CD8-positive, alpha-beta memory T cell (primary cell): ENCODE results near the gene ACOX1. TPM values are rescaled to one million over a fixed set of nuclear protein-coding genes. Genes with fewer than 3 reads are reported as not detected.

Experiments
- CTCF ChIA-PET: fragments of 350-600 bp; sonication (Branson Sonifier 250); formaldehyde crosslinking; loops from one replicate; lab custom pipeline; 2021; ENCODE audit warnings: antibody characterized with exemption; lab: Charles Lee
- POLR2A ChIA-PET: fragments of 350-600 bp; sonication (Branson Sonifier 250); formaldehyde crosslinking; loops from one replicate; lab custom pipeline; 2021; ENCODE audit warnings: antibody characterized with exemption; lab: Charles Lee
- DNase-seq, 5 donors: peaks; one replicate each; pipeline versions ENCODE4 v3.0.0 to v3.0.0-alpha.2; 2020 to 2022; ENCODE audit warnings: mixed read lengths in 1 of 5
- H3K27ac ChIP-seq: one replicate; pipeline ENCODE4 v1.7.0; 2013; ENCODE audit warnings: low read depth, mild to moderate bottlenecking, low read length, moderate library complexity
- H3K27me3 ChIP-seq: 2 replicates; pipeline ENCODE4 v1.7.0; 2013; ENCODE audit warnings: low read length, mild to moderate bottlenecking; ENCODE audit not compliant: insufficient read depth, poor library complexity, severe bottlenecking
- H3K36me3 ChIP-seq: 2 replicates; pipeline ENCODE4 v1.7.0; 2013; ENCODE audit warnings: mild to moderate bottlenecking, low read length, moderate library complexity; ENCODE audit not compliant: insufficient read depth
- H3K4me1 ChIP-seq: 2 replicates; pipeline ENCODE4 v1.7.0; 2013; ENCODE audit warnings: mild to moderate bottlenecking, low read length, moderate library complexity; ENCODE audit not compliant: insufficient read depth
- H3K4me3 ChIP-seq: 2 replicates; pipeline ENCODE4 v1.7.0; 2013; ENCODE audit warnings: mild to moderate bottlenecking, low read length
- H3K9me3 ChIP-seq: 2 replicates; pipeline ENCODE4 v1.7.0; 2013; ENCODE audit warnings: mild to moderate bottlenecking, low read length
- H3K27ac Mint-ChIP-seq, 8 donors: one replicate each; pipeline ENCODE4 v1.8.0; 2020 to 2021; ENCODE audit warnings: mixed read lengths in 8 of 8, mild to moderate bottlenecking in 6 of 8, inconsistent platforms in 3 of 8, moderate library complexity in 3 of 8
- H3K27me3 Mint-ChIP-seq, 2 donors: one replicate each; pipeline ENCODE4 v1.8.0; 2020 to 2021; ENCODE audit warnings: mixed read lengths in 2 of 2, mild to moderate bottlenecking in 1 of 2, moderate library complexity in 1 of 2
- H3K36me3 Mint-ChIP-seq, 3 donors: one replicate each; pipeline ENCODE4 v1.8.0; 2020 to 2021; ENCODE audit warnings: mixed read lengths in 3 of 3, inconsistent platforms in 1 of 3, mild to moderate bottlenecking in 1 of 3
- H3K4me1 Mint-ChIP-seq, 3 donors: one replicate each; pipeline ENCODE4 v1.8.0; 2020 to 2021; ENCODE audit warnings: mixed read lengths in 3 of 3, inconsistent platforms in 1 of 3, mild to moderate bottlenecking in 1 of 3
- H3K4me3 Mint-ChIP-seq, 7 donors: one replicate each; pipeline ENCODE4 v1.8.0; 2020 to 2021; ENCODE audit warnings: mixed read lengths in 7 of 7, mild to moderate bottlenecking in 6 of 7, moderate library complexity in 4 of 7, inconsistent platforms in 2 of 7
- H3K9me3 Mint-ChIP-seq, 5 donors: one replicate each; pipeline ENCODE4 v1.8.0; 2020 to 2022; ENCODE audit warnings: mixed read lengths in 5 of 5, mild to moderate bottlenecking in 3 of 5, moderate library complexity in 2 of 5, inconsistent platforms in 1 of 5
- polyA plus RNA-seq: library from polyadenylated mRNA; unstranded; fragments of 300-500 nt; fragmentation: Illumina TruSeq; gene quantifications from one replicate; pipeline ENCODE4 v1.2.3, GENCODE V29; 2021
- total RNA-seq, 2 experiments: library from RNA; stranded (reverse); gene quantifications; one replicate each; pipeline ENCODE4 v1.2.3, GENCODE V29; 2021

The ACOX1 gene
- total and polyA plus RNA-seq, 3 experiments from 2014 or later = 15.8 to 36.1 (median 35.1) TPM

DNA sequence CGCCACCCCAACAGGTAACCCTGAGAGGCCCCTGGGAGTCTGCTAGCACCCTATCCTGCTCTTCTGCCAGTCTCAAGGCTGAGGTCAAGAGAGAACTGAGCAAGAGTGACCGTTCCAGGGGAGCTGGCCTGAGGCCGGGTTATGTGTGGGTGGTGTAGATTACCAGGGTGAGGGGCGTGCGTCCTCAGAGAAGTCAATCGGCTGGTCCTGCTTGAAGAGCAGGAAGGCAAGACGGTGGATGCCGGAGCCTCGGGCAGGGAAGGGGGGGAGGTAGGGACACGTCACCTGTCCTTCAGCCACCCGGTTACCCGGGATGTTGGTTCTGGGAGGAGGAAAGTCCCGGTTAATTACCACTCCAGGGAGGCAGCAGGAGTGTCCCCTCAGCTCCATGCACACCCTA is 79.6 kb downstream of the ACOX1 start:
- DNase-seq = no peak
- H3K27ac Mint-ChIP-seq = peak overlapping the region in 1 of 8 donors; percentile 27
- peak overlapping the region in 2 of 7 donors; percentile 51 to 67 for H3K4me3 Mint-ChIP-seq
- H3K9me3 ChIP-seq = no peaks in the 10 kb centered on the region
- peaks cover 0 to 54% (median 2%) of the 10 kb centered on the region in 3 donors for H3K36me3 Mint-ChIP-seq
- no peaks in the 10 kb centered on the region for H3K9me3 Mint-ChIP-seq
- H3K27me3 Mint-ChIP-seq = no peaks in the 10 kb centered on the region
- H3K4me3 ChIP-seq = no peak overlapping the region
- H3K4me1 ChIP-seq = peaks cover 23% of the 10 kb centered on the region
- ChIA-PET CTCF (interaction anchor here (6.2 kb wide), 1 partner anchor 26 kb away, joined by 51 read pairs; no protein-coding TSS in a partner anchor), POLR2A (interaction anchor here (0.6 kb wide), 1 partner anchor 89 kb away, joined by 3 read pairs; no protein-coding TSS in a partner anchor)
- H3K27me3 ChIP-seq = no peaks in the 10 kb centered on the region
- H3K36me3 ChIP-seq = peaks cover 12% of the 10 kb centered on the region
- no peak overlapping the region for H3K27ac ChIP-seq
- peaks cover 21 to 27% (median 23%) of the 10 kb centered on the region in 3 donors for H3K4me1 Mint-ChIP-seq

GRCh38 chr17:75898791-75899190 is 80.2 kb downstream of the ACOX1 start:
- H3K9me3 ChIP-seq = no peaks in the 10 kb centered on the region
- Mint-ChIP-seq H3K36me3 (peaks cover 0 to 53% (median 2%) of the 10 kb centered on the region in 3 donors), H3K9me3 (no peaks in the 10 kb centered on the region), H3K4me1 (peaks cover 24 to 28% (median 24%) of the 10 kb centered on the region in 3 donors), H3K4me3 (peak overlapping the region in 1 of 7 donors; percentile 67), H3K27ac (peak overlapping the region in 2 of 8 donors; percentile 27 to 91), H3K27me3 (no peaks in the 10 kb centered on the region)
- no peak for DNase-seq
- H3K4me3 ChIP-seq = no peak overlapping the region
- CTCF ChIA-PET = interaction anchor here (3.7 to 6.2 kb wide), 3 partner anchors 26 to 44 kb away, joined by 30 to 51 read pairs (median 42); partner anchors contain the start of gene WBP2
- H3K4me1 ChIP-seq = peaks cover 20% of the 10 kb centered on the region
- no peak overlapping the region for H3K27ac ChIP-seq
- no peaks in the 10 kb centered on the region for H3K27me3 ChIP-seq
- peaks cover 12% of the 10 kb centered on the region for H3K36me3 ChIP-seq
- POLR2A ChIA-PET = no interaction called here

GRCh38 chr17:75898065-75898464 is 80.9 kb downstream of the ACOX1 start:
- no peak for DNase-seq
- Histone ChIP-seq H3K27me3 (no peaks in the 10 kb centered on the region), H3K4me3 (no peak overlapping the region), H3K36me3 (peaks cover 12% of the 10 kb centered on the region), H3K9me3 (no peaks in the 10 kb centered on the region), H3K27ac (no peak overlapping the region), H3K4me1 (peaks cover 18% of the 10 kb centered on the region)
- H3K4me3 Mint-ChIP-seq = peak overlapping the region; percentile 69 to 90 (median 77)
- peak overlapping the region in 6 of 8 donors; percentile 63 to 83 (median 74) for H3K27ac Mint-ChIP-seq
- H3K36me3 Mint-ChIP-seq = peaks cover 0 to 50% (median 2%) of the 10 kb centered on the region in 3 donors
- peaks cover 25 to 31% (median 26%) of the 10 kb centered on the region in 3 donors for H3K4me1 Mint-ChIP-seq
- H3K9me3 Mint-ChIP-seq = no peaks in the 10 kb centered on the region
- ChIA-PET CTCF (interaction anchor here (1.0 to 6.2 kb wide), 5 partner anchors 25 to 107 kb away, joined by 3 to 51 read pairs (median 30); partner anchors contain the start of gene WBP2), POLR2A (interaction anchor here (0.5 to 4.0 kb wide), 3 partner anchors 12 to 42 kb away, joined by 3 to 42 read pairs (median 3); partner anchors contain the start of gene WBP2)
- no peaks in the 10 kb centered on the region for H3K27me3 Mint-ChIP-seq

DNA sequence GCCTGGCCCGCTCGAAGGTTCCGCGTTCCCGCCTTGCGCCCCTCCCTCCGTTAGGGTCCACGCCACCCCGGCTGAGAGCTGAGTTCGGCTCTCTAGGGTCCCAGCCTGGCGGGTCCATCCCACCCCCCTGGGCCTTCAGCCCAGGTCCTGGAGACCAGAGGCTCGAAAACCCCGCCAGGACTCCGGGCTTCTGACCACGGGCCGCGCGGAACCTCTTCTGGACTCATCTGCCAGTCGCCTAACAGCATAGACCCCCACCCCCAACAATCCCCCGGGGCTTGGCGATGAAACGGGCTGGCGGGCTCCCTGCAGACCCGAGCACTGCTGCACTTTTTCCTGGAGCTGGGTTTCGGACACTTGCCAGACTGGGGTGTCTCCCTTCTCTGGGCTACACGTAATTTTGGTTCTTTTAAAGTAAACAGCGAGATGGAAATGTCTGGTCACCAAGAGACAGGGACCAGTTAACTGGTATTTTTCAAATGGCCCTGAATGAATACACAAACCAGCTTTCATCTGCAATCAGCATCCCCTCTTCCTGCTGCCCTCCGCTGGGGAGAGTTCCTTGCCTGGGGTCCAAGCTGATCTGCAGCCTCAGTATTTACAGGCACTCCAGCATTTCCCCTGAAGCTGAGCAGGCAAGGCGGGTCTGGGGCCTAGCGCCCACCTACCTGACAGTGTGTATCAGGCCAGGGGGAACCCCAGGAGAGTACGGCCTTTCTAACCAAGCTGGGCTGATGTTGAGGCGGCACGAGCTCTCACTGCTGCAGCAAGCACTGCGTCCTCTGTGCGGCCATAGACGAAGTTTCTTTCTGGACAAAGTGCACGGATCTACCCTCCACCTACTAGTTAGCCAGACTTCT is 81.6 kb downstream of the ACOX1 start:
- peaks cover 0 to 53% (median 2%) of the 10 kb centered on the region in 3 donors for H3K36me3 Mint-ChIP-seq
- peak overlapping the region; percentile 63 to 95 (median 78) for H3K27ac Mint-ChIP-seq
- no peaks in the 10 kb centered on the region for H3K27me3 ChIP-seq
- peak overlapping the region; percentile 61 for H3K27ac ChIP-seq
- peaks cover 18% of the 10 kb centered on the region for H3K4me1 ChIP-seq
- H3K36me3 ChIP-seq = peaks cover 12% of the 10 kb centered on the region
- H3K4me1 Mint-ChIP-seq = peaks cover 25 to 31% (median 26%) of the 10 kb centered on the region in 3 donors
- CTCF ChIA-PET = interaction anchor here (0.9 to 6.2 kb wide), 15 partner anchors 8 to 278 kb away, joined by 3 to 51 read pairs (median 8); partner anchors contain the start of genes MRPL38, TRIM47 and WBP2
- no peak for DNase-seq
- POLR2A ChIA-PET = interaction anchor here (0.5 to 4.0 kb wide), 13 partner anchors 11 to 133 kb away, joined by 3 to 42 read pairs (median 5); partner anchors contain the start of genes ACOX1, GALK1, TRIM47 and UNC13D
- no peaks in the 10 kb centered on the region for H3K27me3 Mint-ChIP-seq
- H3K4me3 ChIP-seq = no peak overlapping the region
- H3K9me3 Mint-ChIP-seq = no peaks in the 10 kb centered on the region
- H3K4me3 Mint-ChIP-seq = peak overlapping the region; percentile 69 to 90 (median 77)
- H3K9me3 ChIP-seq = no peaks in the 10 kb centered on the region

DNA sequence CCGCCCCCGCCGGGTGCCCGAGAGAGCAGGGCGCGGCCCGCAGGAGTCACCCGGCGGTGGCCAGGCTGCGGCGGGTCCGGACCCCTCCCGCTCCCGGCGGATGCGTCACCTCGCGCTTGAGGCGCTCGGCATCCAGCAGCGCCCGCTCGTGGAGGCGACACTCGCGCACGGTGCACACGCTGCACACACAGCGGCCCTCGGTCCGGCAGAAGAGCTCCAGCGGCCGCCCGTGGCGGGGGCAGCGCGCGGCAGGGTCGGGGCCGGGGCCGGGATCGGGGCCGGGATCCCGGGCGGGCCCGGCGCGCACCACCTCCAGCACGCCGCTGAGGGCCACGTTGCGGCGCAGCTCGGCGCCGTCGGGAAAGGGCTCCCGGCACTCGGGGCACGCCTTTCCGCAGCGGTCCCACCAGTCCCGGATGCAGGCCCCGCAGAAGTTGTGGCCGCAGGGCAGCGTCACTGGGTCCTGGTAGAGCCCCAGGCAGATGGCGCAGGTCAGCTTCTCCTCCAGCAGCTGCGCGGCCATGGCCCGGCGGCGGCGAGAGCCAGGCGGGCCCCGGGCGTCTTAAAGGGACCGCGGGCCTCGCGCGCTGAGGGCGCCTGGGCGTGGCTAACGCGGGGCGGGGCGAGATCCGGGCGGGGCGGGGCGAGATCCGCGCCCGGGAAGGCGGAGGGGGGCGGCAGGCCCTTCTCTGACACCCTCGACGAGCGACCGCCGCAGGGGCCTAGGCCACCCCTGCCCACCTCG is 82.4 kb downstream of the ACOX1 start, which contains the start of gene TRIM65:
TSS of gene TRIM65 (minus strand) at position 537 of the 745 bp plus-strand sequence. CDS start at position 523, 14 bp downstream.
- ChIA-PET CTCF (interaction anchor here (0.6 to 6.2 kb wide), 27 partner anchors 8 to 279 kb away, joined by 3 to 51 read pairs (median 4); partner anchors contain the start of genes GALK1, MRPL38, TRIM47 and WBP2), POLR2A (interaction anchor here (0.5 to 4.0 kb wide), 24 partner anchors 8 to 527 kb away, joined by 3 to 42 read pairs (median 4); partner anchors contain the start of genes ACOX1, GALK1, MRPL38 and TRIM47)
- no peaks in the 10 kb centered on the region for H3K9me3 Mint-ChIP-seq
- Histone ChIP-seq H3K27ac (peak within 1 kb of the TSS; percentile 61), H3K4me3 (peak within 1 kb of the TSS; percentile 66), H3K9me3 (no peaks in the 10 kb centered on the region), H3K36me3 (peaks cover 7% of the 10 kb centered on the region), H3K4me1 (peaks cover 18% of the 10 kb centered on the region), H3K27me3 (no peaks in the 10 kb centered on the region)
- peaks cover 0 to 50% (median 2%) of the 10 kb centered on the region in 3 donors for H3K36me3 Mint-ChIP-seq
- peaks cover 25 to 31% (median 26%) of the 10 kb centered on the region in 3 donors for H3K4me1 Mint-ChIP-seq
- DNase-seq = peak; percentile 67 to 84 (median 71)
- H3K27ac Mint-ChIP-seq = peak within 1 kb of the TSS; percentile 67 to 97 (median 85)
- no peaks in the 10 kb centered on the region for H3K27me3 Mint-ChIP-seq
- peak within 1 kb of the TSS; percentile 82 to 92 (median 85) for H3K4me3 Mint-ChIP-seq

DNA sequence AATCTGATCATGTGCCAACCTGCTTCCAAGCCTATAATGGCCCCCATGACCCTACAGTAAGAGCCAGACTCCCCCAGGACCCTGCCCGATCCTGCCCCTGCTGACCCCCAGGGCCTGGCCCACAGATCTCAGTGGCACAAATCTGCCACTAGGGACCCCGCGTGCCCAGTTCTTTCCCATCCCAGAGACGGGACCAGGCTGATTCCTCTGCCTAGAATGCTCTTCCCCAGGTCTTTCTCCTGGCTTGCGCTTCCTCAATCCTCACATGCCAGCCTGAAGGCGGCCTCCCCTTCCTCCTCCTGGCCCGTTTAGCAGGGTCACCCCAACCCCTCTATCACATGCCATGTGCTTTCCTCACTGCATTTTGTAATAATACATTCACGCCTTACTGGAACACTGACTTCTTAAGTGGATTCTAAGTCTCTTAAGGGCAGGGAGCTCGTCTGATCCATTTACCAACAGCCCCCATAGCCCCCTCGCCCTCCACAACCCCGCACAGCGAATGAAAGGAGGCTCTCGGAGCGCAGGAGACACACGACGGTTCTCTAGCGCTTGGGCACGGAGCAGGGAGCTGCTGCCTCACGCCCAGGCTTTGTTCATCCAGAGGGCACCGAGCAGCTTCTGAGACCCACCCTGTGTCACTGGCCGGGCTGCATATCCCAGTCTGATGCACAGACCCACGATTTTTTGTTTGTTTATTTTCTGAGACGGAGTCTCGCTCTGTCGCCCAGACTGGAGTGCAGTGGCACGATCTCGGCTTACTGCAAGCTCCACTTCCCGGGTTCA is 83.4 kb downstream of the ACOX1 start:
- Mint-ChIP-seq H3K27ac (peak overlapping the region; percentile 67 to 97 (median 86)), H3K27me3 (no peaks in the 10 kb centered on the region), H3K4me3 (peak overlapping the region; percentile 82 to 92 (median 85)), H3K36me3 (peaks cover 0 to 48% (median 2%) of the 10 kb centered on the region in 3 donors), H3K9me3 (no peaks in the 10 kb centered on the region), H3K4me1 (peaks cover 25 to 31% (median 26%) of the 10 kb centered on the region in 3 donors)
- Histone ChIP-seq H3K27ac (peak overlapping the region; percentile 61), H3K4me3 (peak overlapping the region; percentile 66), H3K9me3 (no peaks in the 10 kb centered on the region), H3K36me3 (no peaks in the 10 kb centered on the region), H3K4me1 (peaks cover 18% of the 10 kb centered on the region), H3K27me3 (no peaks in the 10 kb centered on the region)
- POLR2A ChIA-PET = interaction anchor here (0.6 to 4.0 kb wide), 19 partner anchors 9 to 142 kb away, joined by 3 to 42 read pairs (median 5); partner anchors contain the start of genes GALK1, MRPL38, TRIM47 and UNC13D
- no peak for DNase-seq
- CTCF ChIA-PET = interaction anchor here (0.7 to 6.2 kb wide), 19 partner anchors 8 to 131 kb away, joined by 3 to 51 read pairs (median 4); partner anchors contain the start of genes GALK1, TRIM47 and WBP2
